ENCODE data around the gene ANKS1B. TPM values are rescaled to one million over a fixed set of nuclear protein-coding genes. Genes with fewer than 3 reads are reported as not detected.
A peak's percentile ranks its signal among the peaks of the same experiment; 100 is the strongest.

ANKS1B gene
- total RNA-seq, 1 experiment from 2014 or later = 5.8 TPM

DNA sequence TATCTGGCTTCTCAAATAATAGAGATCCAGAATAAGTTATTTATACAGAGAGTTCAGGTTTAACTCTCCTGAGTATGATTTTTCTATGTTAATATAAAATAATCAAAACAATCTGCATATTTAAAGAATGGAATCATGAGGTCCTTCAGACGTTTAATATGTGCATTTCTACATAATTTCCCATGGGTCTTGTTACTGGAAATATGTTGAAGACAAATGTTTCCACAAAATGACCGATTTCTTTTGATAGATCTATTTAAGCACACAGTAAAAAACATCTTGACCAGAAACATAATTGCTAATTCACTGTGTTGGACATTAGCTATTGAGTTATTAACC lies 957.7 kb downstream of the ANKS1B start:
- Mint-ChIP-seq H3K36me3 (no peaks in the 10 kb centered on the region), H3K9me3 (peaks cover 11% of the 10 kb centered on the region), H3K27me3 (ENCODE audit: low read depth) (peaks cover 73% of the 10 kb centered on the region), H3K4me1 (peaks cover 43% of the 10 kb centered on the region), H3K27ac (no peak overlapping the region), H3K4me3 (no peak overlapping the region)
- ChIA-PET POLR2A (no interaction called here), CTCF (no interaction called here)
- TF ChIP-seq CREB1 (CRISPR knock-in tag; IDR thresholded peaks at IDR 0.05) (no peak), OVOL2 (CRISPR knock-in tag; IDR thresholded peaks at IDR 0.05; ENCODE audit: borderline replicate concordance) (no peak), TEAD4 (CRISPR knock-in tag; IDR thresholded peaks at IDR 0.05) (no peak), JUN (CRISPR knock-in tag; IDR thresholded peaks at IDR 0.05) (no peak), ZNF416 (CRISPR knock-in tag; IDR thresholded peaks at IDR 0.05) (no peak), CBFB (CRISPR knock-in tag; IDR thresholded peaks at IDR 0.05; ENCODE audit: low read depth) (no peak), MXD4 (CRISPR knock-in tag; IDR thresholded peaks at IDR 0.05; ENCODE audit: borderline replicate concordance) (no peak), GRHL2 (CRISPR knock-in tag; IDR thresholded peaks at IDR 0.05; ENCODE audit: insufficient replicate concordance, severe bottlenecking) (no peak), USF2 (CRISPR knock-in tag; IDR thresholded peaks at IDR 0.05) (no peak)
- TF ChIP-seq, protein P1, sequence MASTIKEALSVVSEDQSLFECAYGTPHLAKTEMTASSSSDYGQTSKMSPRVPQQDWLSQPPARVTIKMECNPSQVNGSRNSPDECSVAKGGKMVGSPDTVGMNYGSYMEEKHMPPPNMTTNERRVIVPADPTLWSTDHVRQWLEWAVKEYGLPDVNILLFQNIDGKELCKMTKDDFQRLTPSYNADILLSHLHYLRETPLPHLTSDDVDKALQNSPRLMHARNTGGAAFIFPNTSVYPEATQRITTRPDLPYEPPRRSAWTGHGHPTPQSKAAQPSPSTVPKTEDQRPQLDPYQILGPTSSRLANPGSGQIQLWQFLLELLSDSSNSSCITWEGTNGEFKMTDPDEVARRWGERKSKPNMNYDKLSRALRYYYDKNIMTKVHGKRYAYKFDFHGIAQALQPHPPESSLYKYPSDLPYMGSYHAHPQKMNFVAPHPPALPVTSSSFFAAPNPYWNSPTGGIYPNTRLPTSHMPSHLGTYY (CRISPR knock-in tag; IDR thresholded peaks at IDR 0.05) = no peak
- DNase-seq (ENCODE audit: low spot score) (no peak), ATAC-seq (no peak)

DNA sequence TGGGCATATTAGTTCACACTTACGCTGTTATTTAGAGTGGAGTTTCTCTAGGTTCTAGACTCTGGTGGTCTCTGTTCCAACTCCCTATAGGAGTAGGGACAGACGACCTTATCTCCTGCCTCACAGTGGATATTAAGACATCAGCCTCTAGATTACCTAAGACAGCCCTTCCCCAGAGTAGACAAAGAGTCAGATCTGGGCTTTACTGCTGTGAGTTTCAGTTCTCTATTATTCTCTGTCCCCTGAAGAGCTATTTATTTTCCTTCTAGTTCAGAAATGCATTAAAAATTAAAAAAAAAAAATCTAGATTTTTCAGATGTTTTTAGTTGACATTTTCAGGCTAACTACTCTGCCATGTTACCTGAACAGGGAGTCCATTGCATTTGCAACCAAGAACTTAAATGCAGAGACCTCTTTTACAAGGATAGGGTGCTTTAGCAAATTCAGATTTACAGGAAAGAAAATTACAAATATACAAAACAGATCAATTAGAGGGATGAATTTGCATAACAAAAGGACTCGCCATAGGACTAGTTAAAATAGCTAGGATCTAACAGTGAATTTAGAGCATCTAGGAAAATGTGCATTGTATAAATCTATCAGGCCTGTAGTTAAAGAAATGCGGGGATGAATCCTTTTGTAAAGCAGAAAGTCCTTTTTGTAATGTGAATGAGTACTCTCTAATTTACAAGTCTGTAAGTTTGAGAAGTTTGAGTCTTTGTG lies 958.2 kb downstream of the ANKS1B start:
- CTCF ChIA-PET = no interaction called here
- DNase-seq (ENCODE audit: low spot score) = no peak

More for the DNA sequence above, 958.2 kb downstream of the ANKS1B start:
- TF ChIP-seq, protein P2, sequence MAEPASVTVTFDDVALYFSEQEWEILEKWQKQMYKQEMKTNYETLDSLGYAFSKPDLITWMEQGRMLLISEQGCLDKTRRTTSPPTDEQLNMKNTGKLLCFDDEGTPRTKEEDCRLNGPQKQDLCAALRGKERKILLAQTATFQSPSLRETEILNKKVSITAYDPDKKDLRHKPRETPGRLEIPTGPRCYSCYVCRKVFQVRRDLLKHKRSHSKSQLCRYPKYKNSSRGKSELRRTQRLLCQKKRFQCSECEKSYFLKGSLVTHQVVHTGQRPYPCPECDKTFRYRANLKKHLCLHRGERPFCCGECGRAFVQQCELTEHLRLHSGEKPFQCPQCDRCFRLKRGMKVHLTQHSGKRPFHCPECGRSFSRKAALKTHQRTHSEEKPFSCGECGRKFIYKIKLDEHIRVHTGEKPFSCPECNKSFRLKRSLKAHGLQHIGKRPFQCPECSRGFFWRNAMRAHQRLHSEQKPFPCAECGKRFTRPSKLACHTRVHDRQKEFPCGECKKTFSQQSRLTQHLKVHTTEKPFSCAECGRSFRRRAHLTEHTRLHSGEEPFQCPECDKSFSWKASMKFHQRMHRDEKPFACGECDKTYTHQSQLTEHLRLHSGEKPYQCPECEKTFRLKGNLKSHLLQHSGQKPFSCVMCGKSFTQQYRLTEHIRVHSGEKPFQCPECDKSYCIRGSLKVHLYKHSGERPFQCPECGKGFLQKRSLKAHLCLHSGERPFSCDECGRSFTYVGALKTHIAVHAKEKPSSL (CRISPR knock-in tag; conservative IDR thresholded peaks at IDR 0.05) = no peak
- TF ChIP-seq ZMAT4 (CRISPR knock-in tag; IDR thresholded peaks at IDR 0.05) (peak; percentile 67; the same call in 1 of the 2 replicates), USF1 (CRISPR knock-in tag; IDR thresholded peaks at IDR 0.05) (no peak), TEAD4 (CRISPR knock-in tag; IDR thresholded peaks at IDR 0.05) (no peak), PREB (CRISPR knock-in tag; IDR thresholded peaks at IDR 0.05; ENCODE audit: borderline replicate concordance) (no peak)
- TF ChIP-seq, protein P3, sequence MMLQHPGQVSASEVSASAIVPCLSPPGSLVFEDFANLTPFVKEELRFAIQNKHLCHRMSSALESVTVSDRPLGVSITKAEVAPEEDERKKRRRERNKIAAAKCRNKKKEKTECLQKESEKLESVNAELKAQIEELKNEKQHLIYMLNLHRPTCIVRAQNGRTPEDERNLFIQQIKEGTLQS (CRISPR knock-in tag; conservative IDR thresholded peaks at IDR 0.05) = no peak
- H3K9me3 Mint-ChIP-seq = peaks cover 10% of the 10 kb centered on the region
- peaks cover 75% of the 10 kb centered on the region for H3K27me3 Mint-ChIP-seq (ENCODE audit: low read depth)
- peak; percentile 47 for ATAC-seq
- no peaks in the 10 kb centered on the region for H3K36me3 Mint-ChIP-seq
- no peak overlapping the region for H3K27ac Mint-ChIP-seq
- H3K4me1 Mint-ChIP-seq = peaks cover 43% of the 10 kb centered on the region
- POLR2A ChIA-PET = no interaction called here
- H3K4me3 Mint-ChIP-seq = no peak overlapping the region
